Glutamatergic neuron (in vitro differentiated cells): ENCODE measurements around the gene MTA3. TPM values are rescaled to one million over a fixed set of nuclear protein-coding genes. Genes with fewer than 3 reads are reported as not detected.

Experiments
- DNase-seq: peaks from one replicate; pipeline ENCODE4 v3.0.0; 2022
- H3K27ac Mint-ChIP-seq: one replicate; pipeline ENCODE4 v1.8.0; 2020; ENCODE audit warnings: mild to moderate bottlenecking, mixed read lengths, inconsistent platforms; ENCODE audit not compliant: unreplicated experiment
- H3K27me3 Mint-ChIP-seq: one replicate; pipeline ENCODE4 v1.8.0; 2020; ENCODE audit warnings: mild to moderate bottlenecking, moderate library complexity, mixed read lengths, inconsistent platforms; ENCODE audit not compliant: unreplicated experiment
- H3K36me3 Mint-ChIP-seq: one replicate; pipeline ENCODE4 v1.8.0; 2020; ENCODE audit warnings: mild to moderate bottlenecking, mixed read lengths, inconsistent platforms; ENCODE audit not compliant: unreplicated experiment
- H3K4me1 Mint-ChIP-seq: one replicate; pipeline ENCODE4 v1.8.0; 2020; ENCODE audit warnings: mild to moderate bottlenecking, low read depth, mixed read lengths, inconsistent platforms; ENCODE audit not compliant: unreplicated experiment
- H3K4me3 Mint-ChIP-seq: one replicate; pipeline ENCODE4 v1.8.0; 2020; ENCODE audit warnings: mild to moderate bottlenecking, mixed read lengths, inconsistent platforms; ENCODE audit not compliant: unreplicated experiment
- H3K9me3 Mint-ChIP-seq: one replicate; pipeline ENCODE4 v1.8.0; 2020; ENCODE audit warnings: mild to moderate bottlenecking, moderate library complexity, mixed read lengths, inconsistent platforms; ENCODE audit not compliant: unreplicated experiment
- total RNA-seq: library from RNA; stranded (reverse); fragmentation: NEBNext Ultra II Directional; extraction: Animal tissue kit (Norgen Biotek cat#: 25700); gene quantifications from one replicate; pipeline ENCODE4 v1.2.1, GENCODE V29; 2021; ENCODE audit not compliant: unreplicated experiment
- TF ChIP-seq, protein P1 (sequence below): fragments of 200-600 bp; sonication (generic); IDR thresholded peaks from one replicate; pipeline ENCODE4 v1.5.0; 2021; ENCODE audit not compliant: partially characterized antibody, unreplicated experiment

Gene MTA3
- total RNA-seq, 1 donor from 2014 or later = 64.1 TPM

DNA sequence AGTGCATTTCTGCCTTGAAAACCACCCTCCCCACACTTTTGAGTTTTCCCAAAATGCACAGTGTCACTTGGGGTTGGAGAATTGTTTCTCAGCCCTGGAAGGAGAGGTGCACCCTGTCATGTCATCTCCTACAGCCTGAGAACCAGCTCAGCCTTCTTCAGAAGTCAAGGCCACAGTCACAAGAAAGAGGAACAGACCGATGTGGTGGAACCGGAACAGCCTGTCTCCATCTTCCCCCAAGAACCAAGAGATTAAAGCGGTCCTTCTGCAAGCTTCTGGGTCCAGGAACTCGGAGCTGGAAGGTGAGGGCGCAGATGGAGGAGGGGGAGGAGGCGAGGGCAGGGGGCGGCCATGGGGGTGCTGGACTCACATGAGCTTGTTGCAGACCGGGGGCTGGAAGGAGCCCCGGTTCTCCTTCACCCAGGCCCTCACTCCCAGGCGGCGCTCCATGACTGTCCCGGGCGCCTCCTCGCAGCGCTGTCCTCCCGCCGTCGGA lies 223.7 kb downstream of the MTA3 start:
- no peak for DNase-seq
- peaks cover 27% of the 10 kb centered on the region for H3K27me3 Mint-ChIP-seq
- H3K4me3 Mint-ChIP-seq = peak overlapping the region; percentile 86
- TF ChIP-seq, protein P1, sequence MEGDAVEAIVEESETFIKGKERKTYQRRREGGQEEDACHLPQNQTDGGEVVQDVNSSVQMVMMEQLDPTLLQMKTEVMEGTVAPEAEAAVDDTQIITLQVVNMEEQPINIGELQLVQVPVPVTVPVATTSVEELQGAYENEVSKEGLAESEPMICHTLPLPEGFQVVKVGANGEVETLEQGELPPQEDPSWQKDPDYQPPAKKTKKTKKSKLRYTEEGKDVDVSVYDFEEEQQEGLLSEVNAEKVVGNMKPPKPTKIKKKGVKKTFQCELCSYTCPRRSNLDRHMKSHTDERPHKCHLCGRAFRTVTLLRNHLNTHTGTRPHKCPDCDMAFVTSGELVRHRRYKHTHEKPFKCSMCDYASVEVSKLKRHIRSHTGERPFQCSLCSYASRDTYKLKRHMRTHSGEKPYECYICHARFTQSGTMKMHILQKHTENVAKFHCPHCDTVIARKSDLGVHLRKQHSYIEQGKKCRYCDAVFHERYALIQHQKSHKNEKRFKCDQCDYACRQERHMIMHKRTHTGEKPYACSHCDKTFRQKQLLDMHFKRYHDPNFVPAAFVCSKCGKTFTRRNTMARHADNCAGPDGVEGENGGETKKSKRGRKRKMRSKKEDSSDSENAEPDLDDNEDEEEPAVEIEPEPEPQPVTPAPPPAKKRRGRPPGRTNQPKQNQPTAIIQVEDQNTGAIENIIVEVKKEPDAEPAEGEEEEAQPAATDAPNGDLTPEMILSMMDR = no peak
- peaks cover 12% of the 10 kb centered on the region for H3K9me3 Mint-ChIP-seq
- no peak overlapping the region for H3K27ac Mint-ChIP-seq
- peaks cover 8% of the 10 kb centered on the region for H3K36me3 Mint-ChIP-seq
- peaks cover 17% of the 10 kb centered on the region for H3K4me1 Mint-ChIP-seq

DNA sequence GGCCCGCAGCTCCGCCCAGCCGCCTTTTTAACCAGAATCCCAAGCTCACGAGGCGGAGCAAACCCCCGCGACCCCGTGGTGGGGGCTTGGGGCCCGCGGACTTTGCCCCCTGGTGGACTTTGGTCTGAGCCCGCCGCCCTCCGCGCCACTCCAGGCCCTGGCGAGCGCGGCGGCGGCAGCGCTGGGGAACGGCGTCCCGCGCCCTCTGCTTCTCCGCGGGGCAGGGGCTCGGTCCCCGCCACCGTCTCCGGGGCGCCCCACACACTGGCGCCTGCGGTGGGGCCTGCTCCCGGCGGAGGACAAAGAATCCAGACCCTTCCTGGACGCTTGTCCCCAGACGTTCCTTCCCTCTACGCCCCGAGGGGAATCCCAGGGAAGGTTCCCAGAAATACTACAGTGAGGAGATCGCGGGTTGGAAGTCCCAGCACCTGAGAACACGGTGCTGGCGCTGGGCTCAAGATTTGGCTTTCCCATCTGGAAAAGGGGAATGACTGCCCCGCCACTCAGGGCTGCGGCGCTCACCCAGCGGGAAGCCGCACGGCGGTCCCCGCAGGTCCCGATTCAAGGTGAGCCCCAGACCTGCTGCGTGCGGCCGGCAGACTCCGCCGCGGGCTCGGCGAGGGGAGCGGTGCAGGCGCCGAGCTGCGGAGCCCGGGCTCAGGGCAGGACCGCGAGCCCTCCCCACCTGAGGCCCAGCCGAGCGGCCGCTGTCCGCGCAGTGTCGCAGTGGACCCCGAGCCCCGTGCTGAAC lies 224.3 kb downstream of the MTA3 start, which contains the start of gene HAAO:
TSS of gene HAAO (minus strand) at position 1 of the 751 bp plus-strand sequence. CDS start 47 bp downstream, outside the sequence.
- peaks cover 12% of the 10 kb centered on the region for H3K9me3 Mint-ChIP-seq
- H3K36me3 Mint-ChIP-seq = peaks cover 8% of the 10 kb centered on the region
- no peak within 1 kb of the TSS for H3K27ac Mint-ChIP-seq
- H3K4me3 Mint-ChIP-seq = peak within 1 kb of the TSS; percentile 86
- TF ChIP-seq, protein P1 = no peak
- peaks cover 27% of the 10 kb centered on the region for H3K27me3 Mint-ChIP-seq
- peak; percentile 39 for DNase-seq
- peaks cover 17% of the 10 kb centered on the region for H3K4me1 Mint-ChIP-seq

DNA sequence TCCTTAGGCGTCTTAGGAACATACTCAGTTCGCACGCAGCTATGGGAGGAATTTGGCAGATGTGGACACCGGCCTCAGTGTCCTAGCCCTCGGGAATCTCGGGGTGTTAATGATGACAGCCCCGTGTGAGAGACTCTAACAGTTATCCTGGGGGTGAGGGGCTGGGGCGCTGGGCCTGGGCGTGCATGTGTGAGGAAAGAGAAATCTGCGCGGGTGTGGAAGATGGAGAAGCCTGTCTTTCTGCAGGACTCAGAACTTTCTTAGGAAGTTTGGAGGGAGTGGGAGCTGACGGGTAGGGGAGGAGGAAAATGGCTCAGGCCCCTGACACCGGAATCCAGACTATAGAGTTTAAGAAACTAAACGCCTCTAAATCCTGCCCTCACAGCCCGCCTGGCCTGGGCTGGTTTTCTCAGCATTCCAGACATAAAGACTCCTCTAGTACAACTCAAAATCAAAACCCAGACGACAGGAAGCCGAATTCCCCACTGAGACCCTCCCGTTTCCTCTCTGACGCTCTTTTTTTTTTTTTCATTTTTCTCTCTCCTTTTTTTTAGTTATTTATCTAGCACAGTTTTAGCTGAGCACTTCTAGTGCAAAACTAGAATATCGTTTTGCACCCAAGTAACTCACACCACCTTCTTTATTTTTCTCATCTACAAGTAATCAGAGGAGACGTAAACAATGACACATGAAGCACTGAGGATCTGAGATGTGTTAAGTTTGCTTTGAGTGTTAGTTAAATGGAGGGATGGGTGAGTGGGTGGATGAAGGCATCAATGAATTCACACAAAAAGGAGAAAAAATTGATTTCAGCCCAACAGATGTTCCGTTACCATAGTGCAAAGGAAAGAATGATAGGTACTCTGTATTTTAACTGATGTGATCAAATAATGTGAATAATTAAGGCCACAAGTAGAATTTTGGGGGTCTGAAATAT lies 225.2 kb downstream of the MTA3 start:
- Mint-ChIP-seq H3K4me3 (peak overlapping the region; percentile 48), H3K27ac (no peak overlapping the region), H3K9me3 (peaks cover 12% of the 10 kb centered on the region), H3K4me1 (peaks cover 16% of the 10 kb centered on the region), H3K27me3 (peaks cover 24% of the 10 kb centered on the region), H3K36me3 (peaks cover 8% of the 10 kb centered on the region)
- TF ChIP-seq, protein P1 = no peak
- DNase-seq = no peak

DNA sequence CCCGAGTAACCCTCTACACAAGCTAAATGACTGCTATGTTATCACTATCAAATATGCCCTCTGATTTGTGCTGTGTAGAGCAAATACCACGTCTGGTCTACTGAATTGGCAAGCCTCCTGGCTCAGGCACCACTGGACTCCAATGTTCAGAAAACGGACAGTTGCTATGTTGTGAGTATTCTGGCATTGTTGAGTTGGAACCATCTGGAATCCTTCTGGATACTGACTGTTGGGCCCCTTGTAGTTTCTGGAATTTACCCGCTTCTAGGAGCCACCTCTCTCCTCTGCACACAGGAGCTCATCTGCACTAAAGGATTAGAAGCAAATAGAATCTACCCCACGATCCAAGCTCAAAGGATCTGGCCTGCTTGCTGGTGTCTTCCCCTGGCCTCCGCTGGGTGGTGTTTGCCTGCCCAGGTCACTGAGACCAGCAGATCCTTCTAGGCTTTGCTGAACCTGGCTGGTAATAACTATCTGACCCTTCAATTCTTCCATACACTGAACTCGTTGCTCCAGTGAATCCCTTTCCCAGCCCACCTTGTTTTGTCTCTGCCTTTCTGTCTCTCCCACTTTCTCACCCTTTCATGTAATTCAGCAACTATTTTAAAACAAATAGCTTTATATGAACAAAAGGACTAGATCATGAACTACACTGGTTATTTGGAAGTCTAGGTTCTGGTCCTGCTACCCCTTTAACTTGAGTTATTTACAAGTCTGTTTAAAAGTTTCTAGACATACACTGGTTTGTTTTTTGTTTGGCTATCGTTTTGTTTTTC lies 226.0 kb downstream of the MTA3 start:
- DNase-seq = peak; percentile 46
- no peak overlapping the region for H3K27ac Mint-ChIP-seq
- TF ChIP-seq, protein P1 = no peak
- peaks cover 12% of the 10 kb centered on the region for H3K9me3 Mint-ChIP-seq
- no peak overlapping the region for H3K4me3 Mint-ChIP-seq
- peaks cover 15% of the 10 kb centered on the region for H3K4me1 Mint-ChIP-seq
- H3K36me3 Mint-ChIP-seq = peaks cover 8% of the 10 kb centered on the region
- peaks cover 24% of the 10 kb centered on the region for H3K27me3 Mint-ChIP-seq
